ENCODE data around the gene IKBKG. TPM values are rescaled to one million over a fixed set of nuclear protein-coding genes. Genes with fewer than 3 reads are reported as not detected.

The IKBKG gene
- total RNA-seq, 1 donor from 2014 or later: 10.3 TPM

GRCh38 chrX:154519389-154519788, 28.0 kb upstream of the IKBKG start:
- FAIRE-seq (no peak), DNase-seq (ENCODE audit: low read depth) (no peak)
- TF ChIP-seq CTCF (IDR thresholded peaks at IDR 0.05; ENCODE audit: insufficient read depth, low read length, severe bottlenecking): no peak
- Histone ChIP-seq H3K4me3 (ENCODE audit: low read depth, low read length) (no peak overlapping the region), H3K36me3 (ENCODE audit: control insufficient read depth, insufficient read depth, low read length) (no peaks in the 10 kb centered on the region), H3K27me3 (ENCODE audit: control insufficient read depth, insufficient read depth, low read length) (no peaks in the 10 kb centered on the region)

GRCh38 chrX:154525606-154526490, 21.6 kb upstream of the IKBKG start:
- Histone ChIP-seq H3K4me3 (ENCODE audit: low read depth, low read length) (no peak overlapping the region), H3K36me3 (ENCODE audit: control insufficient read depth, insufficient read depth, low read length) (no peaks in the 10 kb centered on the region), H3K27me3 (ENCODE audit: control insufficient read depth, insufficient read depth, low read length) (no peaks in the 10 kb centered on the region)
- FAIRE-seq: no peak
- no peak for TF ChIP-seq CTCF (IDR thresholded peaks at IDR 0.05; ENCODE audit: insufficient read depth, low read length, severe bottlenecking)
- DNase-seq (ENCODE audit: low read depth): no peak

- peak; percentile 54 for TF ChIP-seq CTCF (IDR thresholded peaks at IDR 0.05; ENCODE audit: insufficient read depth, low read length, severe bottlenecking)
- Histone ChIP-seq H3K36me3 (ENCODE audit: control insufficient read depth, insufficient read depth, low read length) (peaks cover 2% of the 10 kb centered on the region), H3K27me3 (ENCODE audit: control insufficient read depth, insufficient read depth, low read length) (no peaks in the 10 kb centered on the region), H3K4me3 (ENCODE audit: low read depth, low read length) (peak overlapping the region; percentile 29)
- DNase-seq (ENCODE audit: low read depth) (peak; percentile 76), FAIRE-seq (no peak)
These were observed 20.3 kb upstream of the IKBKG start for GRCh38 chrX:154526901-154527675.

- DNase-seq (ENCODE audit: low read depth) (no peak), FAIRE-seq (no peak)
- no peak for TF ChIP-seq CTCF (IDR thresholded peaks at IDR 0.05; ENCODE audit: insufficient read depth, low read length, severe bottlenecking)
- Histone ChIP-seq H3K36me3 (ENCODE audit: control insufficient read depth, insufficient read depth, low read length) (peaks cover 14% of the 10 kb centered on the region), H3K27me3 (ENCODE audit: control insufficient read depth, insufficient read depth, low read length) (no peaks in the 10 kb centered on the region), H3K4me3 (ENCODE audit: low read depth, low read length) (no peak overlapping the region)
These were observed 18.2 kb upstream of the IKBKG start for GRCh38 chrX:154529206-154529612.

- H3K4me3 ChIP-seq (ENCODE audit: low read depth, low read length): no peak overlapping the region
- H3K36me3 ChIP-seq (ENCODE audit: control insufficient read depth, insufficient read depth, low read length): peaks cover 16% of the 10 kb centered on the region
- no peak for TF ChIP-seq CTCF (IDR thresholded peaks at IDR 0.05; ENCODE audit: insufficient read depth, low read length, severe bottlenecking)
- DNase-seq (ENCODE audit: low read depth) (no peak), FAIRE-seq (no peak)
- H3K27me3 ChIP-seq (ENCODE audit: control insufficient read depth, insufficient read depth, low read length): no peaks in the 10 kb centered on the region
These were observed 17.1 kb upstream of the IKBKG start for GRCh38 chrX:154530286-154530685.

Data from bronchial epithelial cell (primary cell).